ENCODE measurements around the gene FXYD7. TPM values are rescaled to one million over a fixed set of nuclear protein-coding genes. Genes with fewer than 3 reads are reported as not detected.
A peak's percentile ranks its signal among the peaks of the same experiment; 100 is the strongest.

FXYD7 gene
- total and polyA plus RNA-seq, 2 of the 13 experiments (the other 11 are each of a cell fraction or from before 2014, with no cell fraction given): 0.55 TPM; not detected in 1

DNA sequence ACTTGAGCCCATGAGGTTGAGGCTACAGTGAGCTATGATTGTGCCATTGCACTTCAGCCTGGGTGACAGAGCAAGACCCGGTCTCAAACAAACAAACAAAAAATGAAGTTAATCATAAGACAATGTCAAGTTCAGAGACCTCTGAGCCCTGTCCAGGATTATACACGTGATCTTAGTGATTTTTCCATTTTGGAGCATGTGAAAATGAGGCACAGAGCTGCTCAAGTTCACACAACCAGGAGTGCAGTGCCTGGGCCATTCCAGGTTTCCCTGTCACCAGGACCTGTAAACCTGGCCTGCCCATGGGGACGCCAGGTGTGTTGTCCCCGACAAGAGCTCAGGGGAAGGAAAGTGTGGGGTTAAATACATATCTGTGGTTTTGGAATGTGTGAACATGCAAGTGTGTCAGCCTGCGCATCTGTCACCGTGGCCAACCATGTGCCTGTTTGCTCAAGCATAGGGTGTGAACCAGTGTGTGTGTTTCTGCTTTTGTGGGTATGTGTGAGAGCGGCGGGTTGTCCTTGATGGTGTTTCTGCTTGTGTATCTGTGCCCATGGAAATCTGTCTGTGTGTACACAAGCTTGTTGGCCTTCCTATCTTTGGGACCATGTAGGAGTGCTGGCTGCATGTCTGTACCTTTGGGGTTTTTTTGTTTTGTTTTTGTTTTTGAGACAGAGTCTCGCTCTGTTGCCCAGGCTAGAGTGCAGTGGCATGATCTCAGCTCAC lies 5.9 kb upstream of the FXYD7 start (continued):
- TF ChIP-seq POLR2G (IDR thresholded peaks at IDR 0.05; ENCODE audit: low read depth, low read length) (no peak), ZNF589 (CRISPR knock-in tag; conservative IDR thresholded peaks at IDR 0.05) (no peak), ZNF460 (CRISPR knock-in tag; IDR thresholded peaks at IDR 0.05; ENCODE audit: borderline replicate concordance) (no peak), ZNF563 (CRISPR knock-in tag; IDR thresholded peaks at IDR 0.05) (peak; percentile 59; the same call in 1 of the 2 replicates), ZNF530 (CRISPR knock-in tag; IDR thresholded peaks at IDR 0.05; ENCODE audit: low read depth) (no peak), ZNF256 (CRISPR knock-in tag; conservative IDR thresholded peaks at IDR 0.05) (no peak), SP140L (CRISPR knock-in tag; IDR thresholded peaks at IDR 0.05; ENCODE audit: borderline replicate concordance) (no peak), FOXJ3 (CRISPR knock-in tag; IDR thresholded peaks at IDR 0.05; ENCODE audit: borderline replicate concordance) (no peak), RFX3 (CRISPR knock-in tag; IDR thresholded peaks at IDR 0.05) (peak; percentile 34; the same call in 1 of the 2 replicates), RFX5 (IDR thresholded peaks at IDR 0.05; ENCODE audit: low read depth, low read length) (no peak), ZNF382 (CRISPR knock-in tag; IDR thresholded peaks at IDR 0.05; ENCODE audit: borderline replicate concordance) (no peak), ZNF234 (CRISPR knock-in tag; conservative IDR thresholded peaks at IDR 0.05) (no peak), ARHGAP35 (CRISPR knock-in tag; IDR thresholded peaks at IDR 0.05; ENCODE audit: borderline replicate concordance) (no peak), ATF7-NPFF (CRISPR knock-in tag; IDR thresholded peaks at IDR 0.05; ENCODE audit: low read depth) (no peak), ZNF556 (CRISPR knock-in tag; IDR thresholded peaks at IDR 0.05; ENCODE audit: borderline replicate concordance) (0 out of 2 replicates have a peak, but pooled peaks have one; percentile 42), AGO2 (optimal IDR thresholded peaks at IDR 0.05; ENCODE audit: low read depth, low read length) (no peak), ZNF629 (CRISPR knock-in tag; conservative IDR thresholded peaks at IDR 0.05) (no peak)
- TF ChIP-seq, protein P1, sequence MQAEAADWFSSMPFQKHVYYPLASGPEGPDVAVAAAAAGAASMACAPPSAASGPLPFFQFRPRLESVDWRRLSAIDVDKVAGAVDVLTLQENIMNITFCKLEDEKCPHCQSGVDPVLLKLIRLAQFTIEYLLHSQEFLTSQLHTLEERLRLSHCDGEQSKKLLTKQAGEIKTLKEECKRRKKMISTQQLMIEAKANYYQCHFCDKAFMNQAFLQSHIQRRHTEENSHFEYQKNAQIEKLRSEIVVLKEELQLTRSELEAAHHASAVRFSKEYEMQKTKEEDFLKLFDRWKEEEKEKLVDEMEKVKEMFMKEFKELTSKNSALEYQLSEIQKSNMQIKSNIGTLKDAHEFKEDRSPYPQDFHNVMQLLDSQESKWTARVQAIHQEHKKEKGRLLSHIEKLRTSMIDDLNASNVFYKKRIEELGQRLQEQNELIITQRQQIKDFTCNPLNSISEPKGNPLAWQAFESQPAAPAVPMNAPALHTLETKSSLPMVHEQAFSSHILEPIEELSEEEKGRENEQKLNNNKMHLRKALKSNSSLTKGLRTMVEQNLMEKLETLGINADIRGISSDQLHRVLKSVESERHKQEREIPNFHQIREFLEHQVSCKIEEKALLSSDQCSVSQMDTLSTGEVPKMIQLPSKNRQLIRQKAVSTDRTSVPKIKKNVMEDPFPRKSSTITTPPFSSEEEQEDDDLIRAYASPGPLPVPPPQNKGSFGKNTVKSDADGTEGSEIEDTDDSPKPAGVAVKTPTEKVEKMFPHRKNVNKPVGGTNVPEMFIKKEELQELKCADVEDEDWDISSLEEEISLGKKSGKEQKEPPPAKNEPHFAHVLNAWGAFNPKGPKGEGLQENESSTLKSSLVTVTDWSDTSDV (CRISPR knock-in tag; IDR thresholded peaks at IDR 0.05): no peak
- TF ChIP-seq, protein P2, sequence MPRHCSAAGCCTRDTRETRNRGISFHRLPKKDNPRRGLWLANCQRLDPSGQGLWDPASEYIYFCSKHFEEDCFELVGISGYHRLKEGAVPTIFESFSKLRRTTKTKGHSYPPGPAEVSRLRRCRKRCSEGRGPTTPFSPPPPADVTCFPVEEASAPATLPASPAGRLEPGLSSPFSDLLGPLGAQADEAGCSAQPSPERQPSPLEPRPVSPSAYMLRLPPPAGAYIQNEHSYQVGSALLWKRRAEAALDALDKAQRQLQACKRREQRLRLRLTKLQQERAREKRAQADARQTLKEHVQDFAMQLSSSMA (CRISPR knock-in tag; IDR thresholded peaks at IDR 0.05): no peak
- TF ChIP-seq, protein P3, sequence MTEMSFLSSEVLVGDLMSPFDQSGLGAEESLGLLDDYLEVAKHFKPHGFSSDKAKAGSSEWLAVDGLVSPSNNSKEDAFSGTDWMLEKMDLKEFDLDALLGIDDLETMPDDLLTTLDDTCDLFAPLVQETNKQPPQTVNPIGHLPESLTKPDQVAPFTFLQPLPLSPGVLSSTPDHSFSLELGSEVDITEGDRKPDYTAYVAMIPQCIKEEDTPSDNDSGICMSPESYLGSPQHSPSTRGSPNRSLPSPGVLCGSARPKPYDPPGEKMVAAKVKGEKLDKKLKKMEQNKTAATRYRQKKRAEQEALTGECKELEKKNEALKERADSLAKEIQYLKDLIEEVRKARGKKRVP (CRISPR knock-in tag; IDR thresholded peaks at IDR 0.05): no peak
- TF ChIP-seq, protein P4, sequence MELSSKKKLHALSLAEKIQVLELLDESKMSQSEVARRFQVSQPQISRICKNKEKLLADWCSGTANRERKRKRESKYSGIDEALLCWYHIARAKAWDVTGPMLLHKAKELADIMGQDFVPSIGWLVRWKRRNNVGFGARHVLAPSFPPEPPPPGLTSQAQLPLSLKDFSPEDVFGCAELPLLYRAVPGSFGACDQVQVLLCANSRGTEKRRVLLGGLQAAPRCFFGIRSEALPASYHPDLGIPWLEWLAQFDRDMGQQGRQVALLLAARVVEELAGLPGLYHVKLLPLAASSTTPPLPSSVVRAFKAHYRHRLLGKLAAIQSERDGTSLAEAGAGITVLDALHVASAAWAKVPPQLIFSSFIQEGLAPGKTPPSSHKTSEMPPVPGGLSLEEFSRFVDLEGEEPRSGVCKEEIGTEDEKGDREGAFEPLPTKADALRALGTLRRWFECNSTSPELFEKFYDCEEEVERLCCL (CRISPR knock-in tag; IDR thresholded peaks at IDR 0.05; ENCODE audit: borderline replicate concordance): no peak
- TF ChIP-seq, protein P5, sequence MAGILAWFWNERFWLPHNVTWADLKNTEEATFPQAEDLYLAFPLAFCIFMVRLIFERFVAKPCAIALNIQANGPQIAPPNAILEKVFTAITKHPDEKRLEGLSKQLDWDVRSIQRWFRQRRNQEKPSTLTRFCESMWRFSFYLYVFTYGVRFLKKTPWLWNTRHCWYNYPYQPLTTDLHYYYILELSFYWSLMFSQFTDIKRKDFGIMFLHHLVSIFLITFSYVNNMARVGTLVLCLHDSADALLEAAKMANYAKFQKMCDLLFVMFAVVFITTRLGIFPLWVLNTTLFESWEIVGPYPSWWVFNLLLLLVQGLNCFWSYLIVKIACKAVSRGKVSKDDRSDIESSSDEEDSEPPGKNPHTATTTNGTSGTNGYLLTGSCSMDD (CRISPR knock-in tag; IDR thresholded peaks at IDR 0.05): no peak

All from HepG2 (cell line).